DMS153 (cell line): Measurements from ENCODE around the gene NFIC.
A peak's percentile ranks its signal among the peaks of the same experiment; 100 is the strongest.
"Not testable (repeated sequence)": the region's sequence is repeated elsewhere in the genome, so short reads cannot be mapped to it uniquely, and the experiment has no call there.

Experiments
- DNase-seq: peaks from one replicate; lab custom pipeline; 2025; lab: John Stamatoyannopoulos, UW

Gene NFIC

DNA sequence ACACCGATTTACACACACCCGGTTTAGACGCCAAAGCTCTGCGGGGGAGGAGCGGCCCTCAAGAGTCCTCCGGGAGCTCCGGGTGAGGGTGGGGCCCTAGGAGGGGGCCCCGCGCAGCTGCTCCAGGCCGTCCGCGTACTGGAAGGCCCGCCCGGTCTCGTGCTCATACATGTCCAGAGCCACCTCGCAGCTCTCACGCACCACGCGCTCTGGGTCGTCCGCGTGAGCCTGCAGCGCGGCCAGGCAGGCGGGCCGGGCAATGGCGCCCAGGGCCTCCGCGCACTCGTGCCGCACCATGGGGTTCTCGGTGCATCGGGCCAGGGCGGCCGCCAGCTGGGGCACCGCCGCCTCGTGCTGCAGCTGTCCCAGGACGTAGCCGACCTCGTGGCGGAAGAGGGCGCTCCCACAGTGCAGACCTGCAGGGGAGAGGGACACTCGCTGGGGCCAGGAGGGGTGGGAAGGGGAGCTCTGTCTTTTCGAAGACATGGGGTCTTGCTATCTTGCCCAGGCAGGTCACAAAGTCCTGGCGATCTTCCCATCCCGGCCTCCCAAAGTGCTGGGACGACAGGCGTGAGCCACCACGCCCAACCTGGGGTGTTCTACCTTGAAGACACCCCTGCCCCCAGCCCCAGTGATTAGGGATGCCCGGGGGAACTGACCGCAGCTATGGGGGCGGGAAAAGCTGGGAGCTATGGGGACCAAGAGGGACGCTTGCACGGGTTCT is 125.2 kb downstream of the NFIC start:
- DNase-seq, result no peak

DNA sequence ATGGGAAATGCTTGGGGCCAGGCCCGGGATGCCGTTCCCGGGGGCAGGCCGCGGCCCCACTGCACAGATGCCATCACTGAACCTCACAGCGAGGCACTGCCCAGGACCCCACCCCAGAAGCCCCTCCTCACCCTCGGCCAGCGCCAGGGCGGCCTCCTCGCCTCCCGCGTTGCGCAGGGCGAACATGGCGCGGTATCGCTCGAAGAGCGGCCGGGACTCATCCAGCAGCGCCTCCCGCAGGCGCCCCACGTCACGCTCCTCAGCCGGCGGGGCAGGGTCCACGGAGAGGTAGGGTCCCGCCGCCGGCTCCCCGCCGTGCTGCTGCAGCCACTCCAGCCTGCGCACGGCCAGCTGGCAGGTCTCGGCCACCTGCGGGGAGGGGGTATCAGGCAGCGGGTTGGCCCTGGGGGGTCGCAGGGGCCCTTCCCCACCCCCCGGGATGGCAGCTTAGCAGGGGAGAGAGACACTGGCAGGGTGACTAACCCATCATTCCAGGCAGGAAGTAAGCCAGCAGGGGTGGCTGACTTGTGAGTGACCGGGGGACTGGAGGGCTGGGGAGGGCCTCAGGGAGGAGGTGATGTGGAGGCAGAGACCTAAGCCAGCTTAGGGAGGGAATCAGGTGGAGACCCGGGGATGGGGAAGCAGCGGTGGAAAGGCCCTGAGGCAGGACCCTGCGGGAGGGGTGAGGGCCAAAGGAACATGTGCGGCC is 125.9 kb downstream of the NFIC start:
- no peak for DNase-seq

DNA sequence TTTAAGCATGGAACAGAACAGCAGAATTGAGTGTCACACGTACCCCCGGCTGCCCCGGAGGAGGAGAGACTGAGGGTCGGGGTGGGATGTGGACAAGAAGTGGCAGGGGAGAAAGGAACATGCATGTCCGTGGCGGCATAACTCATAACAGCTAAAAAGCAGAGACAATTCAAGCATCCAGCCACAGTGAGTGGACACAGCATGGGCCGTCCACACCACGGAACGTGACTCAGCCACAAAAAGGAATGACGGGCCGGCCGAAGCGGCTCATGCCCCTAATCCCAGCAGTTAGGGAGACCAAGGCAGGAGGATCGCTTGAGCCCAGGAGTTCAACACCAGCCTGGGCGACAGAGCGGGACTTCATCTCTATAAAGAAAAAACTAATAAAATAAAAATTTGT is 126.5 kb downstream of the NFIC start:
- DNase-seq, result no peak

DNA sequence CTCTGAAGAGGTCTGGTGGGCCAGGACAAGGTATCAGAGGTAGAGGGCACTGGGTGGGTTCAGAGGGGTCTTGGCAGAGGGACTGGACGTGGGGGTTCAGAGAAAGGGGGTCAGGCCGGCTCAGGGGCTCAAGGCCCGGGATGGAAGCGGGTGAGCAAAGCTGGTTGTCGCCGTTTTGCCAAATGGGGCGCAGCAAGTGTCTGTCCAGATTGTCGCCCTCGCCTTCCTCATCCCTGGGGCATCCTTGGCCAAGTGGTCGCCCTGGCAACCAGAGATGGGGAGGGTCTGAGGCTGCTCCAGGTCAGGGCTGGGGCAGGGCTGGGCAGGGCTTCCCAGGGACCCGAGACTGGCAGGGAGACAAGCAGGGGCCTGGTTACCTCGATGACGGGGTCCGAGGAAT is 127.3 kb downstream of the NFIC start:
- DNase-seq, result no peak

DNA sequence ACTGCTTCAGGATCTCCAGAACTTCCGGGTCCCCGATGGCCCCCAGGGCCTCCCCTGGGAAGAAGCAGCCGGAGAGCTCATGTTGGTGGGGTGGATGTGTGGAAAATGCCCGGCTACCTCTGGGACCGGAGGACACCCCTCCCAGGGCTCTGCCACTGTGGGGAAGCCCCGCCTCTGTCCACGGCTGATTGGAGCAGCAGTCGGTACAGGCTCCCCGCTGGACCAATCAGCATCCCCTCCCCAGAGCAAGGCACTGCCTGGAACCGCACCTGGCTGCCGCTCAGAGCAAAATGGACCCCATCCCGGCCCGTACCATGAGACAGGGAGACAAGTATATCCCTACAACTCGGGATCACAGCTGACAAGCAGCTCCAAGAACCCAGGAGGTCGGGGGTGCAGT is 127.7 kb downstream of the NFIC start:
- no peak for DNase-seq

DNA sequence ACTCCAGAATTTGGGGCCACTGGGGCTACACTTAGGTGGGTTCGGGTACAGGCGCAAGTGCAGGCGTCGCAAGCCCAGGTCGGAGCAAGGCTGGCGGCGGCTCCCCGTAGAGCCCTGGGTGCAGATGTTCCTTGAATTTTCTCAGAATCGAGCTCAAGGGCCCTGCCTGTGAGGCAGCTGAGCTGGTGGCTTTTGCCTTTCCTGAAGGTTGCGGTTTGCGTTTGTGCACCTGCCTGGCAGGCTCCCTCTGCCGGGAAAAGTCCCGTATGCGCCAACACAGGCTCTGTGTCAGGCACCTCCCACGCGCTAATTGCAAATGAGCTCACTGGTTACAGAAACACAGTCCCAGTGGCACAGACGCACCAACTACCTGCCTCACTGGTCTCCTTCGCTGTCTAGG is 128.2 kb downstream of the NFIC start:
- no peak for DNase-seq

DNA sequence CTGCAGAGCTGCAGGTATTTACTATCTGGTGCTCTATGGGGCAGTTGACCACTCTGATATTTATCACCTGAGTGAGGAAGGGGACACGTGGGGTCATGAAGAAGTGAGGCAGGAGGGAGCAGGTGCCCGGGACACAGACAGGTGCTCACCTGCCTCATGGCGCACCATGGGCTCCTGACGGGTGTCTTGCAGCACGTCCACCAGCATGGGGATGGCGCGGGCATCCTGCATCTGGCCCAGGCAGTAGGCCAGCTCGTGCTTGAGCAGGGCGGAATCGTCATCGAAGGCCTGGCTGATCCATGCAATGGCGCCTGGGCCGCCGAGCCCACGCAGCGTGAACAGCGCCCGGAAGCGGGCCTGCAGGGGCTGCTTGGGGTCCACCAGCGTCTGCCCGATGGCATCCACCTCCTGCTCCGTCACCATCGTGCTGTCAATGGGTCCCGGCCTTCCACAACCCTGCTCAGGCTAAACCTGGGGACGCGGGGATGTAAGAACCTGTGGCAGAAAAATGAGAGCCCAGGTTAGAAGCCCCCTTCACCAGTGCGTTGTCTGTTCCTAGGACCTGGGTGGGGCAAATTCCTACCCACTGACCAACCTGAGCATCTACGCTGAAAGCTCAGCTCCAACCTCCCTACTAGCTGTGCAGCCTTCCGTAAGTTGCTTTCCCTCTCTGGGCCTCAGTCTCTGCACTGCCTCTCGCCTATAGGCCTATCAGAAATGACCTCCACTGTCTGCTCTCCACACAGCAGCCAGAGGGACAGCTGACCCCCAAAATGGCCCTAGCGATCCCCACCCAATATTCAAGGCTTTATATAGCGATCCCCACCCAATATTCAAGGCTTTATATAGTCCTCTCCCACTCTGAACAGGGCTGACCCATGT is 130.2 kb downstream of the NFIC start:
- no peak for DNase-seq

DNA sequence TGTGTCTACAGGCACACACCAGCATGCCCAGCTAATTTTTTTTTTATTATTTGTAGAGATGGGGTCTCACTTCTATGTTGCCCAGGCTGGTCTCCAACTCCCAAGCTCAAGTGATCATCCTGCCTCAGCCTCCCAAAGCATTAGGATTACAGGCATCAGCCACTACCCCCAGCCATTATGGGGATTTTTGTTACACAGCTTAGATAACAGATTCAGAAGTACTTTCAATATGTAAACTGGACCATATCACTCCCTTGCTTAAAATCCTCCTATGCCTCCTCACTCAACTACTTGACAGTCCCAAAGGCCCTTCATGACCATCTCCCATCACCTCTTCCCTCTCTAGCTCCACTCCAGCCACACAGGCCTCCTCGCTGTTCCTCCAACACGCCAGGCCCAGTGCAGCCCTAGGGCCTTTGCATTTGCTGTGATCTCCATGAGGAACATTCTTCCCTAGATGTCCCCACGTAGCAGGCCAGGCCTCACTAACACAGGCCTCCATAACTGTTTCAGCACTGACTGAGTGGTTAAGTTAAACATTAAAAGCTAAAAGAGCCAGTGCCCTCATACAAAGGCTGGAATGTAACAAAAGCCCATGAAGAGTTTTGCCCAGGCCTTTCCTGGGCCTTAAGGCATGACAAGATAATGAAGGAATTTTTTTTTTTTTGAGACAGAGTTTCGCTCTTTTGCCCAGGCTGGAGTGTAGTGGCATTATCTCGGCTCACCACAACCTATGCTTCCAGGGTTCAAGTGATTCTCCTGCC is 131.6 kb downstream of the NFIC start:
- DNase-seq, result no peak

DNA sequence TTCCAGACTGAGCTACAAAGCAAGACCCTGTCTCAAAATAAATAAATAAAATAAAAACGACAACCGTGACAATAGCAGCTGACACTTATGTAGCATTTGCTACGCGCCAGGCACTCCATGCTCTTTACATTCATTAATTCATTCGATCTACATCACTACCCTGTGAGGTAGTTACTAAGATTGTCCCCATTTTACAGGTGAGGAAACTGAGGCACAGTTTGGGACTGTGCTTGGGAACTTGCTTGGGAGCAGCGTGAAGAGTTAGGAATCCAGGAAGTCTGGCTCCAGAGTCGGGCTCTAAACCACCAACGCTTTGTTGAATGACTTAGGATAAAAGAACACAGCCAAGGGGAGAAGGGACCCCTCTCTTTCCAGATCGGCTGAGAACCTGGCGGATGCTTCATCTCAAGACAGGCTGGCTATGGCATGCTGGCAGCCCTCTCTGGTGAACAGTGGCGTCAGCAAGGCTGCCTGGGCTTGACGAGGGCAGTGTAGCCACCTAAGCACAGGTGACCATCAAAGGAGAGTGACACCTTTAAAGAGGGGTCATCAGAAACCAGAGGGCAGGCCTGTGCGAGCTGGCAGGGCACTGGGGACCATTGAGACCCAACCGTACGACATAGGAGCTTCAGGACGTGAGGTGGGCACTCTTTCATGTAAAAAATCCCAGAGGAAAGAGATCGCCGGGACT is 133.5 kb downstream of the NFIC start:
- DNase-seq, result no peak

DNA sequence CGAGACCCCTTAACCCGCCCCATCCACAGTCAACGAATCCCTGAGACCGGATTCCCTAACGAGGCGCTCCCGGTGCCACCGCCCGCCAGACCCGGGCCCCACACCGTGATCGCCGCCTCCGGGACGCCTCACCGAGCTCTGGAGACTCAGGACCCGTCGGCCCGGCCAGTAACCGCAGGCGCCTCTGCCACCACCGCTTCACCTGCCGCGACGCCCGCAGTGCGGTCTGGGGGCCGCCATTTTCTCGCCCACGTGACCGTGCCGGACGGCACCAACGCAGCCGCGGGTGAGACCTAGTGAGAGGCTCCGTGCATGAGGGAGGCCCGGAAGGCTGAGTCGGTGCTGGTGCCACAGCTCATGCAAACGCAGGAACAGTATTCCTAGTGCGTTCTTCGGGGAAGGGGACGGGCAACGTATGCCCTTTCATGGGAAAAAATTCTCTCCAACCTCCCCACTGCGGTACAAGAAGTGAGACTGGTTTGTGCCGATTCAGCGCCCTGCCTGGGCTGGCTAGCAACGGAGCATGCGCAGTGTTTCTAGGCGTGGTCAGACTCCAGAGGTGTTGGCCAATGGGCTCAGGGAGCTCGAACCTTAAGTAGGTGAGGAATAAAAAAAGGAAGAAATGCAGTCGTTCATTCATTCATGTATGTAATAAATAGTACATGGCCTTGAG is 134.2 kb downstream of the NFIC start, which contains the start of gene DOHH:
Gene DOHH (minus strand): TSS at position 246 of the 673 bp plus-strand sequence. CDS start 3,860 bp downstream, outside the sequence.
- DNase-seq, result peak; percentile 94

DNA sequence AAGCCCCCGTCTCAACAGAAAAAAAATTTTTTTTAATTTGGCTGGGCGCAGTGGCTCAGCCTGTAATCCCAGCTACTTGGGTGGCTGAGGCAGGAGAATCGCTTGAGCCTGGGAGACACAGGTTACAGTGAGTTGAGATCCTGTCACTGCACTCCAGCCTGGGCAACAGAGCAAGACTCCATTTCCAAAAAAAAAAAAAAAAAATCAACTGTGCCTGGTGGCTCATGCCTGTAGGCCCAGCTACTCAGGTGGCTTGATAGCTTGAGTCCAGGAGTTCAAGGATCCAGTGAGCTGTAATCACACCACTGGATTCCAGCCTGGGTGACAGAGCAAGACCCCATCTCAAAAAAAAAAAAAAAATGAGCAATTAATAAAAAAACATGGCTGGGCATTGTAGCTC is 135.4 kb downstream of the NFIC start:
- no peak for DNase-seq

DNA sequence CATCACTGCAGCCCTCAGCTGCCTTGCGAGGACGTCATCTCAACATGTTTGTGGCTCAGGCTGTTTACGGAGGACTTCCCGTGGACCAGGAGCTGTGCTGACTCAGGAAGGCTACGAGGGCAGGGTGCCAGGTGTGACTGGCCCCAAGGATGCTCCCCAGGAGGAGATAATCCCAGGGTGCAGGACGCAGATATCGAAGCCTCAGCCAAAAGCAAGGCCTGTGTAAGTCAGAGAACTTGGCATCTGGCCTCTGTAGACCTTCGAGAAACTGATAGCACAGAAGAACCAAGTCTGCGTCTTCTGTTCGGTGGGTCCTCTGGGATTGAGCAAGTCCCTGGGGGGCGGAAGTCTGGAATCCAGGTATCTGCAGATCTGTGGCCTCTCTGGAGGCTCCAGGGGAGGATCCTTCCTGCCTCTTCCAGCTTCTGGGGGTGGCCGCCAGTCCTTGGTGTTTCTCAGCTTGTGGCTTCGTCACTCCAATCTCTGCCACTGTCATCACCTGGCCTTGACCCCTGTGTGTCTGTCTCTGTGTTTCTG is 136.7 kb downstream of the NFIC start:
- DNase-seq, result no peak

DNA sequence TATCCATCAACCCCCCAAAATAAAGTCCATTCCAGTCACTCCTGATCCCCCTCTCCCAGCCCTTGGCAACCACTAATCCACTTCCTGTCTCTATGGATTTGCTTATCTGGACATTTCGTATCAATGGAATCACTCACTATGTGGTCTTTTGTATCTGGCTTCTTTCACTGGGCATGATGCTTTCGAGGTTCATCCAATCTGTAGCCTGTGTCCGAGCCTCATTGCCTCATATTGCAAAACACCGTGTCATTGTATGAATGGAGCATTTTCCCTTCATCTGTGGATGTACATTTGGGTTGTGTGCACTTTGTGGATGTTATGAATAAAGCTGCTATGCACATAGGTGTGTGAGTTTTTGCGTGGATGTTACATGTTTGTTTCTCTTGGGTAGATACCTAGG is 138.4 kb downstream of the NFIC start:
- DNase-seq, result no peak

DNA sequence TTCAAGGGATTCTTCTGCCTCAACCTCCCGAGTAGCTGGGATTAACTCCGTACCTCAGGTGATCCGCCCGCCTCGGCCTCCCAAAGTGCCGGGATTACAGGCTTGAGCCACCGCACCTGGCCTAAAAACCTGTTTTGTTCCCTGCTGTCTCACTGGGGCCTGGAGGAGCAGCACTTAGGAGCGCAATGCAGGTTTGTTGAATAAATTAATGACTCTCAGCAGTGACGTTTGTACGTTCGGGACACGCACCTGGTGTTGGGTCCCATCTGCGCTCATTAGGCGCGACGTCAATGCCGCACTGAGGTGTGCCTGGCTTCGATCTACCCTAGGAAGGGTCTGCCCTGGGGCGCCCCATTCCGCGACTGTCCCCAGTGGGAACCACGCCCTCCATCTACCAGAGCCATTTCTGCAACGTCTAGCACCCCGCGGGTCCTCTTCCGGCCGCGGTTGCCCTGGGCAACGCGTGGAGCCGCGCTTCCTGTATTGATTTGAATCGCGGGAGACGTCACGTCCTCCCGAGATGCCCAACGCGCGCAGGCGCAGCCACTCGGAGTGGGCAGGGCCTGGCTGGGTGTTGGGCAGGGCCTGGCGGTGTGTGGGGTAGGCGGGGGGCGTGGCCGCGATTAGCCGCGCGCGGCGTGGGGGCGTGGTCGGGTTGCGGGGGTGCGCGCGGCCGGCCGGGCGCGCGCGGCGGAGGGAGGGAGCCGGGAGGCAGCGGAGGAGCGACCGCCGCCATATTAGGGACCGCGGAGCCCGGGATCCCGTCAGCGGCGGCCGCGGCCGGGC is 139.4 kb downstream of the NFIC start, which contains the start of gene FZR1:
Gene FZR1 (plus strand): TSS at position 714 of the 786 bp plus-strand sequence. CDS start 16,679 bp downstream, outside the sequence.
- DNase-seq, result peak; percentile 97

DNA sequence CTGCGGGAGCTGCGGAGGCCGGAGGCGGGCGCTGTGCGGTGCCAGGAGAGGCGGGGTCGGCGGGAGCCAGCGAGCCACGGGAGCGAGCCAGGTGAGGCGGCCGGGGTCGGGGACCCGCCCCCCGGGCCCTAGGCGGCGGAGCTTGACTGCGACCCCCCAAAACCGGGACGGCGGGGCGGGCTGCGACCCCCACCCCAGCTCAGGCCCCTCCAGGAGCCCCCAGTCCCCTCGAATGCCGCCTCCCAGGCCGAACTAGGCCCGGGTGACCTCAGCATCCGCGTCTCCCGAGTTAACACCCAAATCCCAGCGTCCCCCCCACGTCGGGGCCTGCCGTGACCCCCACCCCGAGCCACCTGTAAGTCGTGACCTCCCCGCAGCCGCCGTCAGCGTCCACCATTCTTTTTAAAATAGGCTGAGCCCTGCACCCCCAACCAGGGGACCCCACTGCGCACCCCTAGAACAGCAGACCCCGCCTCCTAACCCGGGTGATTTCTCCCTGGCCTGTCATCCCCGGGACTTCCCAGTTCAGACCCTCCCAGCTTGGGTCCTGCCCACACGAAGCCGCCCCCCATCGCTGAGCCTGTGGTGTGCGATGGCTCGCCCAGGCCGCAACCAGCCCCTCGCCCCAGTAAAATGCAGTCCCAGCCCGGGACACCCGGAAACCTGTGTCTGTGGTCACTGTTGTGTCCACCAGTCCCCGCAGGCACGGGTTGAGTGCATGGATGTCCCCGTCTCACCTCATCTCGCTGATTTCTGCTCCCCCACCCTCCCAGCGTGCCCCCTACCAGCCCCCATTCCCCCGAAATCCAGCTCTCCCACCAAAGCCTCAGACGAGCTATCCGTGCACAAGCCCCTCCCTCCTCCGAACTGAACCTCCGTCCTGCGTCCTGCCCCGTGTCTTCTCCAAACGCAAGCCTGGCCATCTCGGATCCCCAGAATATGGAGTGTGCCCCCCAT is 140.3 kb downstream of the NFIC start:
- no peak for DNase-seq

DNA sequence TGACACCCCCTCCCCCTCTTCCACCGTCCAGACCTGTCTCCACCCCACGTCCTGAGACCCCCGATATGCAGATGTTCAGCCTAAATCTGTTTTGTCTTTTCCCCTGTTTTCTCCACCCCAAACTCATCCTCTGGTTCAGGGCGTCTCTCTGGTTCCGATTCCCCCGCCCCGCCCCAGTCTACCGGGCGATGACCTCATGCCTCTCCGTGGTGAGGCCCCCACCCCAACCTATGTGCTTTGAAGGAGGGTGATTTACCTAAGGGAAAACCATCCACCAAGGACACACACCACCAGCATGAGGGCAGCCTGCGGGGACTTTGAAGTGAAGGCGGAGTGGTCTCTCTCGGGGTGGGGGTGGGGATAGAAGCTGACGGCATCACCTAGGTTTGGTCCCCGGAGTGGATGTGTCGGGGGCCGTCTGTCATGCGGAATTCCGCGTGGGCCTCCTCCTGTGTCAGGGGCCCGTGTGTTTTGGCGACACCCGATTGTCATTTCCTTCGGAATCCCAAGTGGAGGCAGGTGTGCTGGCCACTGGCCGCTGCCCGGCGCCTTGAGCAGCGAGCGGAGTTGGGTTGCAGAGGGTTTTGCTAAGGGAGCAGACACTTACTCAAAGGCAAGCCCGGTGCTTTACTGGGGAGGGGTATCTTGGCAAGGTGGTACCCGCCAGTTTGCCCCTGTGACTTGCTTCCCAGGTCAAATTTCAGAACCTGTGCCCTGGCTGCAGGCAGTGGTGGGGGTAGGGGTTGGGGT is 141.2 kb downstream of the NFIC start:
- no peak for DNase-seq

DNA sequence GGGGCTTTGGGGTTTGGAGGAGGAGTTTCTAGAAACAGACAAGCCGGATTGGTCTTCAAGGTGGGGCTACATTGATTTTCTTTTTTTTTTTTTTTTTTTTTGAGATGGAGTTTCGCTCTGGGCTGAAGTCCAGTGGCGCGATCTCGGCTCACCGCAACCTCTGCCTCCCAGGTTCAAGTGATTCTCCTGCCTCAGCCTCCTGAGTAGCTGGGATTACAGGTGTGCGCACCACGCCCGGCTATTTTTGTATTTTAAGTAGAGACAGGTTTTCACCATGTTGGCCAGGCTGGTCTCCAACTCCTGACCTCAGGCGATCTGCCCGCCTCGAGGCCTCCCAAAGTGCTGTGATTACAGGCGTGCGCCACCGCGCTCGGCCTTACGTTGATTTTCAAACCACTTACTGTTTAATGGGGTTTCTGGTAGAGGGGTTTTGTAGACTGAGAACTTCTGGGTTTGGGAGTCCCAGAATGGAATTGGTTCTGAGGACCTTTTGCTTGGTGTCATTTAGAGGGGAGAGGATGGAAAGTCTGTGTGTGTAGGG is 141.8 kb downstream of the NFIC start:
- not testable (repeated sequence) for DNase-seq
